Measurements from ENCODE around the gene TBKBP1. TPM values are rescaled to one million over a fixed set of nuclear protein-coding genes. Genes with fewer than 3 reads are reported as not detected.
"Not testable (repeated sequence)": the region's sequence is repeated elsewhere in the genome, so short reads cannot be mapped to it uniquely, and the experiment has no call there.

Gene TBKBP1
- total RNA-seq, 1 experiment from 2014 or later = 16.3 TPM

DNA sequence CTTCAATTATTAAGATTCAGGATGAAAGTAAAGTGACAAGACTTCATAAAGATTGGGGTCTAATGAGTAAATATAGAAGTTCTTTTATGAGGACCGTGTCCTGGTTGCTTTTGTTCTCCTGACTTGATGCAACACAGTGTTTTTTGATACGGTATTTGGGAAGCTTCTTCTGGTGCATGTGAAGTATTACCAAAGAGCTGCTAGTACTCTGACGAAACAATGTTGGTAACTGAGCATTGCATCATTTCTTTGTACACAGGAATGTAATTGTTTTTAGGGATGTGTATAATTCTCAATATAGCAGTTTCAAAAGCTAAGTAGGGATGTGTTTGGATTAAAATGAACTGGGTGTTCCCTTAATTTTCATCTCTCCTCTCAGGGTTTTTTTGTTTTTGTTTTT lies 28.3 kb upstream of the TBKBP1 start:
- DNase-seq = no peak
- peaks cover 59% of the 10 kb centered on the region for H3K36me3 ChIP-seq (replicated peaks; ENCODE audit: control insufficient read depth, insufficient read depth, low read length)
- no peak overlapping the region for H3K4me3 ChIP-seq (ENCODE audit: insufficient read depth, low read depth, low read length)
- no peaks in the 10 kb centered on the region for H3K27me3 ChIP-seq (ENCODE audit: control insufficient read depth, insufficient read depth, low read length)

DNA sequence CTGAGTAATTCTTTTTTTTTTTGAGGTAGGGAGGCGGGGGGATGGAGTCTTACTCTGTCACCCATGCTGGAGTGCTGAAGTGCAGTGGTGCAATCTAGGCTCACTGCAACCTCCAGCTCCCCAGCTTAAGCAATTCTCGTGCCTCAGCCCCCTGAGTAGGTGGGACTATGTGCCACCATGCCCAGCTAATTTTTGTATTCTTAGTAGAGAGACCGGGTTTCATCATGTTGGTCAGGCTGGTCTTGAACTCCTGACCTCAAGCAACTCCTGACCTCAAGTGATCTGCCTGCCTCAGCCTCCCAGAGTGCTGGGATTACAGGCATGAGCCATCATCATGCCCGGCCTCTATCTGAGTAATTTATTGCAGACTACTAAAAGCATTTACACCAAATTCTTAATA lies 24.9 kb upstream of the TBKBP1 start:
- no peaks in the 10 kb centered on the region for H3K27me3 ChIP-seq (ENCODE audit: control insufficient read depth, insufficient read depth, low read length)
- no peak for DNase-seq
- no peak overlapping the region for H3K4me3 ChIP-seq (ENCODE audit: insufficient read depth, low read depth, low read length)
- H3K36me3 ChIP-seq (replicated peaks; ENCODE audit: control insufficient read depth, insufficient read depth, low read length) = peaks cover 71% of the 10 kb centered on the region

DNA sequence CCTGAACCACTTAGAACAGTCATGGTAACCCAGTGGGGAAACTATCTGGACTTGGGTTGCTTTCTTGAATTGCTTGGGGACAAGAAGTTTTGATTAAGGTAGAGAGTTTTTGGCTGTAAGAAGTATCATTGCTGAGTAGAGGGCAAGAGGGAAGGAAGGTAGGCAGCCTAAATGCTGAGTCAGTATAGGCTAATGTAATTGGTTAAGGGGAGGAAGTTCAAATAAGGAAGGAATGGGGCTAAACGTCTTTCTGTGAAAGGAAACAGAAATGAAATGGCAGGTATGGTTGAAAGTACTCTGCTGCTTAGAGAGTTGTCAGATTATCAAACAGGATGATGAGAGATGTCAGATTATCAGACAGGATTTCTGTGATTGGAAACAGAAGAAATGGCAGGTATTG lies 23.9 kb upstream of the TBKBP1 start:
- Histone ChIP-seq H3K4me3 (ENCODE audit: insufficient read depth, low read depth, low read length) (no peak overlapping the region), H3K36me3 (replicated peaks; ENCODE audit: control insufficient read depth, insufficient read depth, low read length) (peaks cover 69% of the 10 kb centered on the region), H3K27me3 (ENCODE audit: control insufficient read depth, insufficient read depth, low read length) (no peaks in the 10 kb centered on the region)
- no peak for DNase-seq

DNA sequence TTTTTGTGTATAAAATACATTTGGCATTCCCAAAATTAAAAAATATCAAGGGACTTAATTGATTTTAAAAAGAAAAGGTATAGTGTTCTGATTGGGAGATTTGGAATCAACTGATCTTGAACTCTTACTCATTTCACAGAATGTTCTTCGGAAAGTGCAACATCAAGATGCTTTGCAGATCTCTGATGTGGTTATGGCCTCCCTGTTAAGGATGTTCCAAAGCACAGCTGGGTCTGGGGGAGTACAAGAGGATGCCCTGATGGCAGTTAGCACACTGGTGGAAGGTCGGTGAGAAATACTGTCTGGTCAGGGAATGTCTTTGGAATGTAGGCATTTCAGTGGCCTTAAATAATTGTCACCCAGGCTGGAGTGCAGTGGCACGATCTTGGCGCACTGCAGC lies 19.5 kb upstream of the TBKBP1 start:
- DNase-seq = no peak
- Histone ChIP-seq H3K4me3 (ENCODE audit: insufficient read depth, low read depth, low read length) (no peak overlapping the region), H3K36me3 (replicated peaks; ENCODE audit: control insufficient read depth, insufficient read depth, low read length) (peaks cover 71% of the 10 kb centered on the region), H3K27me3 (ENCODE audit: control insufficient read depth, insufficient read depth, low read length) (no peaks in the 10 kb centered on the region)

DNA sequence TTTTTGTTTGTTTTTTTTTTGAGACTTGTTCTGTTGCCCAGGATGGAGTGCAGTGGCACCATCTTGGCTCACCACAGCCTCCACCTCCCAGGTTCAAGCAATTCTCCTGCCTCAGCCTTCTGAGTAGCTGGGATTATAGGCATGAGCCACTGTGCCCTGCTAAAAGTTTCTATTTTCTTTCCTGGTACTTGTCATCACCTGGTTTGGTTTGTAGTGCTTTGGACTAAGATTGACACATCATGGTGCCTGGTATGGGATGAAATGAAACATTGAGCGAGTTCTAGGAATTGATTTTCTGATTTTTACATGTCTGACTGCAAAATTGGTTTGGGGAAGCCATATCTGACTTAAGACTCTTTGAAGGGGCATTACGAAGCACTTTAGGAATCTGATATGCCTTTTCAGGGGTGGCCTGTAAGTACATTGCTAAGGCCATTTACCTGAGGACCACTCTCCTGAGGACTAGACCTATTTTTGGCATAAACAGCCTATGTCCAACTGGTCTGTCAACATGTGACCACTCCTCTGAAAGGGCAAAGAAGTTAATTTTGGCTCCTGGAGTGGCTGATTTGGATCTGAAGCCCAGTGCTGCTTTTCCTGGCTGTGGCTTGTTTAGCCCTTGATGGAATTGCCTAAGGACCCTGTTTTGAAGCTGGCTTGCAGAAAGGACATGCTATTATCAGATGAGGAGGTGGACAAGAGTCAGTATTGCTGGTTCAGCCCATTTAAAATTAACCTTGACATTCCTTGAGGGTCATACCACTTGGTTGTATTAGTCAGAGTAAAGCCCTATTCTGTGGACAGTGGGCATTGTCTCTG lies 18.4 kb upstream of the TBKBP1 start:
- Histone ChIP-seq H3K27me3 (ENCODE audit: control insufficient read depth, insufficient read depth, low read length) (no peaks in the 10 kb centered on the region), H3K4me3 (ENCODE audit: insufficient read depth, low read depth, low read length) (no peak overlapping the region), H3K36me3 (replicated peaks; ENCODE audit: control insufficient read depth, insufficient read depth, low read length) (peaks cover 68% of the 10 kb centered on the region)
- no peak for DNase-seq

DNA sequence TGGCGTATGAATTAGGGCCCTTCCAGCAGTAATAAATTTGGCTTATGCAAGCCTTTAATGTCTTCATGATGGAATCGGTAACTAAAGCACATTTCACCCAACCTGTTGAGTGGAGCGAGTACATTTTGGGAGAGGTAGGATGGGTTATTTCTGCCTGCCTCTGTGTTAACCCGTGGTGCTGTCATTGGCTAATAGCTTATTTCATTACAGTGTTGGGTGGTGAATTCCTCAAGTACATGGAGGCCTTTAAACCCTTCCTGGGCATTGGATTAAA lies 17.8 kb upstream of the TBKBP1 start:
- H3K4me3 ChIP-seq (ENCODE audit: insufficient read depth, low read depth, low read length) = no peak overlapping the region
- no peaks in the 10 kb centered on the region for H3K27me3 ChIP-seq (ENCODE audit: control insufficient read depth, insufficient read depth, low read length)
- peaks cover 69% of the 10 kb centered on the region for H3K36me3 ChIP-seq (replicated peaks; ENCODE audit: control insufficient read depth, insufficient read depth, low read length)
- DNase-seq = no peak

DNA sequence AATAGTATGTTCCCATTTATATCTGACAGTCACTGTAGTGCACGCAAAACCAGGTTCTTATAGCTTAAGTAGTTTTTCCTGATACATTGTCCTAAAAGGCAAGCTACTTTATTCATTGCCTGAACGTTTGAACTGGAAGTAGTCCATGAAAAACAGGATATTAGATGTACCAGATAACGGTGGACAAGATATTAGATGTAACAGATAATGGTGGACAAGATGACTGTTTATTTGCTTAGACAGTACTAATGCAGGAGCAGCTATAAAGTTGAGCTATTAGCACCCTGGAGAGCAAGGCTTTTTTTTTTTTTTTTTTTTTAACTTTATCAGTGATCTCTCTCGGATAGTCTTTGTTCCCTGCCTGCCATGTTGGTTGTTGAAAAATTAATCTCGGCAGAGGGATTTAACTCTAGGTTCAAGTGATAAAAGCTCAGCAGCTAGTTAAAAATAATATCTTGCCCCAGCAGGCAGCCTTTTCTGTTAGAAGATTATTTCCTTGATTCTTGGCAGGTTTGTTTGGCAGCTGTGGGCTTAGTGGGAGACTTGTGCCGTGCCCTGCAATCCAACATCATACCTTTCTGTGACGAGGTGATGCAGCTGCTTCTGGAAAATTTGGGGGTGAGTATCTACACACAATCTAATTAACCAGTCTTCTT lies 17.3 kb upstream of the TBKBP1 start:
- H3K36me3 ChIP-seq (replicated peaks; ENCODE audit: control insufficient read depth, insufficient read depth, low read length) = peaks cover 66% of the 10 kb centered on the region

DNA sequence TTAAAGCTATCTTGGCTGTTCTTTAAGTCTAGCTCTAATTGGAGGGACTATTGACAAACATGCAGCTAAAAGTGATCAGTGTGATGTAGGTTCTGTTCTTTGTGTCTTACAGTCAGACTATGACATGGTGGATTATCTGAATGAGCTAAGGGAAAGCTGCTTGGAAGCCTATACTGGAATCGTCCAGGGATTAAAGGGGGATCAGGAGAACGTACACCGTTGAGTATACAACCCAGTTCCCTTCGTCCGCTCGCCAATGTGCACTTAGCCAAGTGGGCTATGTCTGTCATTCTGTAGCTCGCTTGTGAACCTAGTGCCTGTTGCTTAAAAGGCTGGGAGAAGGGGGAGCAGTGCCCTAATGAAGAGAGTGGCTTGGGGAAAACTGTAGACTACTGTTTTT lies 15.8 kb upstream of the TBKBP1 start:
- no peak overlapping the region for H3K4me3 ChIP-seq (ENCODE audit: insufficient read depth, low read depth, low read length)
- H3K36me3 ChIP-seq (replicated peaks; ENCODE audit: control insufficient read depth, insufficient read depth, low read length) = peaks cover 67% of the 10 kb centered on the region
- DNase-seq = no peak
- no peaks in the 10 kb centered on the region for H3K27me3 ChIP-seq (ENCODE audit: control insufficient read depth, insufficient read depth, low read length)

More for the DNA sequence above, 17.3 kb upstream of the TBKBP1 start:
- Histone ChIP-seq H3K27me3 (ENCODE audit: control insufficient read depth, insufficient read depth, low read length) (no peaks in the 10 kb centered on the region), H3K4me3 (ENCODE audit: insufficient read depth, low read depth, low read length) (no peak overlapping the region)
- no peak for DNase-seq

DNA sequence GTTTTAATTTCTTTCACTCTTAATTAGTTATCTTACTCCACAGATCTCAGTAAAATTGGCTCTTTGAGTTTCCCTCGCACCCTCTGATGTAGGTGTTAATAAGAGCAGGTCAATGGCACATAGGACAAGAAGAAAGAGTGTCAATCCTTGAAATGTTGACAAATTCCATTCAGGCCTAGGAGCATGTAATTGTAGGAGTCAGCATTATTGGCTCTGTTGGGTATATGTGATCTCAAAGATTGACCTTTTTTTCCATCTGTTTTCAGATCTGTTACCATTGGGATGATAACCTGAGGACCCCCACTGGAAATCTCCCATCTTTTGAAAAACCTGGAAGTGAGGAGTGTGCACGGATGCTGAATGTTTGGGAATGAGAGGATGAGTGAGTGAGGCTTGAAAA lies 11.8 kb upstream of the TBKBP1 start:
- H3K36me3 ChIP-seq (replicated peaks; ENCODE audit: control insufficient read depth, insufficient read depth, low read length) = peaks cover 40% of the 10 kb centered on the region
- no peaks in the 10 kb centered on the region for H3K27me3 ChIP-seq (ENCODE audit: control insufficient read depth, insufficient read depth, low read length)
- H3K4me3 ChIP-seq (ENCODE audit: insufficient read depth, low read depth, low read length) = no peak overlapping the region
- DNase-seq = no peak

DNA sequence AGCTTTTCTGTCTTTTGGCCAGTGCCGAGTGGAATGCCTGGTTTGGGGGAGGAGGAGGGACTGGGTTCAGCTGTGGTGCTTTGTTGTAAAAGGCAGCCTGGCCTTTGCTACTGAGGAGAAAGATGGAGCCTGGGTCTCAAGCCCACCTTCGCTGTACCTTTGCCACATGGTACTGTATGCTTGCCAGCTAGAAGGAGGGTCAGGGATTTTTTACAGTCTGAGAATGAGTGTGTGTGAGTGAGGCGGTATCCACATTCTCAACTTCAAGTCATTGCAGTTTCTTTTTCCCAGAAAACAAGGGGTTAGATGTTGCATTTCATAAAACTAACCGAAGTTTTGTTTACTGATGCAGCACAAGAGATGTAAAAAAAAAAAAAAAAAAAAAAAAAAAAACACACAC lies 11.2 kb upstream of the TBKBP1 start:
- H3K4me3 ChIP-seq (ENCODE audit: insufficient read depth, low read depth, low read length); DNase-seq; H3K27me3 ChIP-seq (ENCODE audit: control insufficient read depth, insufficient read depth, low read length): not testable (repeated sequence)
- peaks cover 36% of the 10 kb centered on the region for H3K36me3 ChIP-seq (replicated peaks; ENCODE audit: control insufficient read depth, insufficient read depth, low read length)

DNA sequence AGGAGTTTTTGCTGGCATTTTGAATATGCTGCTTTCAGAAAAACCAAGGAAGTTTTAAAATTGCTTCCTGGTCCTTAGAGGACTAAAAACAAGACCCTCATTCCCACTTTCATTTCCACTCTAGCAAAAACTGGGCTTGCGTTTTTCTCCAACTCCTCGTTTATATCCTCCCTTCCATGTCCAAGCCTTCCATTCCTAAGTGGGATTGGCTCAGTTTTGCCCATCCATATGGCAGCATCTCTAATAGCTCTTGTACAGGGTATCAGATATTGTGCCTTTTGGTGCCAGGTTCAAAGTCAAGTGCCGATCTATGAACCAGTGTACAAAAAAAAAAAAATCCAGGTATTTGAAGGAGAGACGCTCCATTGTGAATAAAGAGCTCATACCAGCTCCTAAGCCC lies 9.9 kb upstream of the TBKBP1 start:
- peaks cover 27% of the 10 kb centered on the region for H3K36me3 ChIP-seq (replicated peaks; ENCODE audit: control insufficient read depth, insufficient read depth, low read length)

DNA sequence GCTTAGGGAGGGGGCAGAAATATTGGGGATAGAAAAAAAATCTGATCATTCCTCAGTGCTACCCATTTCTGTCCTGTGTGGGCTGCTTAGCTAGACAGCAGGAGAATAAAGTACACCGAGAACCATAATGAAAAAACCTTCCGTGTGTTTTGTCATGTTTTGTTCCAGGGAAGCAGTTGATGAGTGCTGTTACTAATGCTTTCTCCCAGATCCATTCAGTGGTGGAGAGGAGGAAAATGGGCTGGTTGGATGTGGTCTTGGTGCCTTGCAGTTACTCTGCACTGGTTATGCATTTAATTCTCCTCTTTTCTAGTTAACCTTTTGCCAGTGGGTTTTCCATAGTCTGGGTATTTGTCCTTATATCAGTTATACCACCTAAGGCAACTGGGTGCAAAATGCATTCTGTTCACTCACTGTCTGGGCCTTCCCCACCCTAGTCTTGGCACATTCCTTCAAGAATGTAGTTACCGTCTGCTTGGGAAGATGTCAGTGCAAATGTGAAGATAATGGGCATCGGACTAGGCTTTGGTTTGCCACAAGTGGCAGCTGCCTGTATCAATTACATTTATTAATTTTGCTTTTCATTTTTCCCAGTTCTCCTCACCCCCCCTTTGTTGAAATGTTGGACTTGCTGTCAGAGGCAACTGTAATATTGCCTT lies 9.3 kb upstream of the TBKBP1 start:
- Histone ChIP-seq H3K36me3 (replicated peaks; ENCODE audit: control insufficient read depth, insufficient read depth, low read length) (peaks cover 25% of the 10 kb centered on the region), H3K27me3 (ENCODE audit: control insufficient read depth, insufficient read depth, low read length) (no peaks in the 10 kb centered on the region), H3K4me3 (ENCODE audit: insufficient read depth, low read depth, low read length) (no peak overlapping the region)
- DNase-seq = no peak

More for the DNA sequence above, 9.9 kb upstream of the TBKBP1 start:
- DNase-seq = no peak
- H3K27me3 ChIP-seq (ENCODE audit: control insufficient read depth, insufficient read depth, low read length) = no peaks in the 10 kb centered on the region
- no peak overlapping the region for H3K4me3 ChIP-seq (ENCODE audit: insufficient read depth, low read depth, low read length)

DNA sequence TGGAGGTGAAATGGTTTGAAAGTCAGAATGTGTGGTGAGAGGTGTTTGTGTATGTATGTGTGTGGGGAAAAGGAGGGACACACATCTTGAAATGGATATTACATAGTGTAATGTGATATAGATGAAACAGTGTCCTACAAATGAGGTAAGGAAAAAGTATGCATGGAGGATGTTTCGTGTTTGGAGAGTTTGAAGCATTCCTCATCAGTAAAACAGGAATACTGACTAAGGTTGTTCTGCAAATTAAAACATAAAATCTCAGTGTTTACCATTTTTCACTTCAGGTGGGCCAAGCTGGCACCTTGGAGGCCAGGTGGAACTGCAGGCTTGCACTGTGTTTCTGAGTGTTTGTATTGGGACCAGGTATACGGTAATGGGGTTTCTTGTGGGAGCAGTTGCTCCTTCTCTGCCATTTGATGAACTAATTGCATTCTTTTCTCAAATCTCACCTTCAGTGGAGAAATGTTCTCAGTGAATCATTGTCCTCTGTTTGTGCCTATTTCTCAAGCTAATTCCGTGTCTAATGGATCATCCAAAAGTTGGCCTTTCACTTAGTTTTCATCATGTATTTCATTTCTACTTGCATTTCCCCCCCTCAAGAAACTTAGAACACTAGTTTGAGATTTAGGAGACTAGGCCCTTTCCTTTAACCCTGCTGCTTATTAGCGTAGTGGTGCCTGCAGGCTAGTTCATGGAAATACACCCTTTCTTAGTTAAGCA lies 8.2 kb upstream of the TBKBP1 start:
- H3K36me3 ChIP-seq (replicated peaks; ENCODE audit: control insufficient read depth, insufficient read depth, low read length) = peaks cover 17% of the 10 kb centered on the region
- DNase-seq = no peak
- no peaks in the 10 kb centered on the region for H3K27me3 ChIP-seq (ENCODE audit: control insufficient read depth, insufficient read depth, low read length)
- no peak overlapping the region for H3K4me3 ChIP-seq (ENCODE audit: insufficient read depth, low read depth, low read length)

DNA sequence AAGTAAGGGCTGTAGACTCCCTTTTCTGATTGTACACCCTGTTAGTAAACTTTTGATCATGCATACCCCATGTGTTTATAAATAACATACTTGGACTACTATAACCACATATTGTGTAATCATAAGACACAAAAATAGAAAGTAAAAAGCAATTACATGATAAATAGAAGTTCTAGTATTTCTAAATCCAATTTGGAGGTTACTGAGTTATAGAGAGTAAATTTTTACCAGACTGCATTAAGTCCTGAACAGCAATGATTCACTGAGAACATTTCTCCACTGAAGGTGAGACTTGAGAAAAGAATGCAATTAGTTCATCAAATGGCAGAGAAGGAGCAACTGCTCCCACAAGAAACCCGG lies 7.7 kb upstream of the TBKBP1 start:
- Histone ChIP-seq H3K27me3 (ENCODE audit: control insufficient read depth, insufficient read depth, low read length) (no peaks in the 10 kb centered on the region), H3K36me3 (replicated peaks; ENCODE audit: control insufficient read depth, insufficient read depth, low read length) (peaks cover 14% of the 10 kb centered on the region), H3K4me3 (ENCODE audit: insufficient read depth, low read depth, low read length) (no peak overlapping the region)
- DNase-seq = no peak
